Right lobe of liver (tissue), 6 donors: Measurements from ENCODE around the gene IL17B. TPM values are rescaled to one million over a fixed set of nuclear protein-coding genes. Genes with fewer than 3 reads are reported as not detected.

Experiments used
- ATAC-seq, 4 donors: fragments of 200-7000 bp; cut with Tn5 transposase; one replicate each; pipeline ENCODE4 v1.9.1; 2020; ENCODE audit warnings: mild to moderate bottlenecking in 4 of 4, moderate library complexity in 4 of 4
- DNase-seq, 3 donors: peaks; one replicate each; pipeline ENCODE4 v3.0.0-alpha.2; 2020
- H3K27ac ChIP-seq, 3 donors: fragments of 200-600 bp; one replicate each; pipeline ENCODE4 v1.8.0; 2022
- H3K27me3 ChIP-seq, 2 donors: fragments of 200-600 bp; one replicate each; pipeline ENCODE4 v1.8.0; 2022
- H3K36me3 ChIP-seq, 4 donors: fragments of 200-600 bp; sonication (generic) in 1 of 4; one replicate each; pipeline versions ENCODE4 v1.5.1 to v1.8.0; 2017 to 2022; ENCODE audit warnings: control low read depth in 1 of 4
- H3K4me1 ChIP-seq, 4 donors: fragments of 200-600 bp; sonication (generic) in 1 of 4; one replicate each; pipeline versions ENCODE4 v1.5.1 to v1.8.0; 2017 to 2022; ENCODE audit warnings: control low read depth in 1 of 4
- H3K4me3 ChIP-seq, 3 donors: fragments of 200-600 bp; one replicate each; pipeline ENCODE4 v1.8.0; 2022
- H3K9me3 ChIP-seq, 4 donors: fragments of 200-600 bp; sonication (generic) in 1 of 4; one replicate each; pipeline versions ENCODE4 v1.5.1 to v1.8.0; 2017 to 2022; ENCODE audit warnings: control low read depth in 1 of 4
- CTCF ChIP-seq, 4 donors: fragments of 200-600 bp in 3 of 4; fragments of 450-650 bp in 1 of 4; IDR thresholded peaks; one replicate each; pipeline versions ENCODE4 v1.5.1 to v1.8.0; 2016 to 2022; ENCODE audit warnings: antibody characterized with exemption in 4 of 4, mild to moderate bottlenecking in 2 of 4
- POLR2A ChIP-seq: fragments of 450-650 bp; IDR thresholded peaks from one replicate; pipeline ENCODE4 v1.6.1; 2017; ENCODE audit warnings: antibody characterized with exemption, mild to moderate bottlenecking
- WGBS: methylation state at CpG from one replicate; pipeline ENCODE4 v1.1.6; 2018; ENCODE audit warnings: low coverage, low lambda C conversion rate; ENCODE audit not compliant: insufficient coverage; ENCODE audit errors: missing lambda C conversion rate; 5-methylcytosine and 5-hydroxymethylcytosine counted together
- intact Hi-C, 2 donors: fragments of 100-400 bp; cut with DNase I; formaldehyde crosslinking; loops; one replicate each; pipeline versions ENCODE4 v1.11.2 to v1.14.1; 2022
- total RNA-seq, 6 experiments: library from RNA; depleted of rRNA in 2 of 6; stranded (reverse); fragments of >200 nt in 2 of 6; fragmentation: NEBNext Ultra II Directional in 3 of 6; extraction: Animal tissue kit (Norgen Biotek cat#: 25700) in 3 of 6; gene quantifications; one replicate each; pipeline versions ENCODE4 v1.1.0 to v1.2.4, GENCODE V29; 2016 to 2023
- donor health status: DM: no; HTN: yes; CAD: no.
- donor health status: DM: no; HTN: no; CAD: no.
- donor health status: DM: no; HTN: no; CAD: no.
- donor health status: DM: no; HTN: yes; CAD: no.
- donor health status: DM: no; HTN: yes; CAD: no.

Gene IL17B
- total RNA-seq, 6 experiments from 2014 or later, result not detected

- H3K4me3 ChIP-seq, result no peak overlapping the region
- intact Hi-C loops, result no loop called here
- H3K36me3 ChIP-seq, result peaks cover 0 to 38% (median 21%) of the 10 kb centered on the region in 4 donors
- no peaks in the 10 kb centered on the region for H3K27me3 ChIP-seq
- H3K27ac ChIP-seq, result no peak overlapping the region
- H3K4me1 ChIP-seq, result no peaks in the 10 kb centered on the region
- 92% methylated on average over 2 of the region's 2 CpGs for WGBS
- ATAC-seq (no peak), DNase-seq (no peak)
- no peaks in the 10 kb centered on the region for H3K9me3 ChIP-seq
- TF ChIP-seq POLR2A, result no peak
- no peak for TF ChIP-seq CTCF (IDR thresholded peaks at IDR 0.05)
These were observed 25.2 kb downstream of the IL17B start for GRCh38 chr5:149353911-149354310.

GRCh38 chr5:149352169-149352568 lies 26.9 kb downstream of the IL17B start:
- Histone ChIP-seq H3K4me1 (no peaks in the 10 kb centered on the region), H3K9me3 (no peaks in the 10 kb centered on the region), H3K4me3 (no peak overlapping the region), H3K36me3 (peaks cover 0 to 47% (median 23%) of the 10 kb centered on the region in 4 donors), H3K27me3 (no peaks in the 10 kb centered on the region), H3K27ac (no peak overlapping the region)
- ATAC-seq, result no peak
- TF ChIP-seq POLR2A, result no peak
- no peak for TF ChIP-seq CTCF (IDR thresholded peaks at IDR 0.05)
- intact Hi-C loops, result no loop called here
- no peak for DNase-seq
- WGBS, result 67% methylated on average over 4 of the region's 4 CpGs

GRCh38 chr5:149349382-149349781 lies 29.7 kb downstream of the IL17B start:
- no peak for DNase-seq
- Histone ChIP-seq H3K4me3 (no peak overlapping the region), H3K27ac (no peak overlapping the region), H3K4me1 (peaks cover 0 to 10% (median 3%) of the 10 kb centered on the region in 4 donors), H3K9me3 (no peaks in the 10 kb centered on the region), H3K36me3 (peaks cover 0 to 47% (median 22%) of the 10 kb centered on the region in 4 donors), H3K27me3 (no peaks in the 10 kb centered on the region)
- no peak for TF ChIP-seq POLR2A
- no peak for TF ChIP-seq CTCF (IDR thresholded peaks at IDR 0.05)
- 94% methylated on average over 4 of the region's 4 CpGs for WGBS
- ATAC-seq, result no peak
- intact Hi-C loops, result no loop called here

GRCh38 chr5:149348518-149348917 lies 30.6 kb downstream of the IL17B start:
- Histone ChIP-seq H3K27ac (no peak overlapping the region), H3K27me3 (no peaks in the 10 kb centered on the region), H3K4me1 (peaks cover 0 to 11% (median 3%) of the 10 kb centered on the region in 4 donors), H3K4me3 (no peak overlapping the region), H3K36me3 (peaks cover 0 to 47% (median 20%) of the 10 kb centered on the region in 4 donors), H3K9me3 (no peaks in the 10 kb centered on the region)
- DNase-seq (no peak), ATAC-seq (no peak)
- intact Hi-C loops, result no loop called here
- WGBS, result 63% methylated on average over 1 of the region's 1 CpG
- no peak for TF ChIP-seq CTCF (IDR thresholded peaks at IDR 0.05)
- TF ChIP-seq POLR2A, result no peak

GRCh38 chr5:149345892-149346222 lies 33.2 kb downstream of the IL17B start:
- Histone ChIP-seq H3K27ac (peak overlapping the region in 2 of 3 donors; percentile 17 to 18), H3K36me3 (peaks cover 0 to 28% (median 13%) of the 10 kb centered on the region in 4 donors), H3K4me1 (peaks cover 0 to 11% (median 3%) of the 10 kb centered on the region in 4 donors), H3K27me3 (no peaks in the 10 kb centered on the region), H3K9me3 (no peaks in the 10 kb centered on the region), H3K4me3 (peak overlapping the region; percentile 85 to 96 (median 86))
- TF ChIP-seq CTCF (IDR thresholded peaks at IDR 0.05) (no peak), POLR2A (no peak)
- 0% methylated on average over 10 of the region's 11 CpGs for WGBS
- ATAC-seq, result no peak
- no peak for DNase-seq
- intact Hi-C loops, result no loop called here
